ENCODE results near the gene MELTF. TPM values are rescaled to one million over a fixed set of nuclear protein-coding genes. Genes with fewer than 3 reads are reported as not detected.

MELTF gene
- total and polyA plus RNA-seq, 12 donors: 0.47 to 11.3 (median 1.4) TPM; not detected in 1

DNA sequence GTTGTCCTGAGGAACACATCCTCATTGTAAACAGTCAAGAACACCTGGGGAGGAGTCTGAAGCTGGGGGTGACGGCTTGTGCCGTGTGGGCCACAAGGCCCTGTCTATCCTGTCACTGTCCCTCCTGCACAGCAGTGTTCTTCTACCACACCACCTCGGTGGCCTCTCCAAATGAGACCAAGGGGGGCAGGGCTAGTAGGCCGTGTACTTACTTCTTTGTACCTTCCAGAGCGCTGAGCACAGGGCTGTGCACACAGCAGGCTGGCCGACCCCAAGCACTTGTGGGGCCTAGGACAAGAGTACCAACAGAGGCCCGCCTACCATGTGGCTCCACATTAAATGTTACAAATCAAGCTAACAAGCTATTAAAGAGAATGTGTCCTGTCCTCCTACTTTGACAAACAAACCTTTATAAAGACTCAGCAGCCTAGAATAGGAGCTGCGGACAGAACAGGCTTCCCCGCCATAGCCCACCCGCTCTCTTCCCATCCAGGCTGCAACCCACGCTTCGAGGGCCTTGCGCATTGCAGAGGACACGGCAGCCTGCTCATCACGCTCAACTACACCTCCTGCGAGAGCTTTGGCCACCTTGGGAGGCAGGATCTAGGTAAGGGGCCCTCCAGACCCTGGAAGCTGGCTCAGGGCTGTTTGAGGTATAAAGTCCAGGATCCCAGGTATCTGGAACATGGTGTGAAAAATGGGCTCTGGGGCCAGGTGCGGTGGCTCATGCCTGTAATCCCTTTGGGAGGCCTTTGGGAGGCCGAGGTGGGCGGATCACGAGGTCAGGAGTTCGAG lies 30.5 kb downstream of the MELTF start:
- Histone ChIP-seq H3K27me3 (no peaks in the 10 kb centered on the region), H3K4me3 (no peak overlapping the region), H3K27ac (no peak overlapping the region), H3K4me1 (replicated peaks in 1 of 2) (peaks cover 0 to 3% of the 10 kb centered on the region in 2 donors), H3K9me3 (replicated peaks in 1 of 3) (no peaks in the 10 kb centered on the region), H3K36me3 (replicated peaks in 1 of 2) (no peaks in the 10 kb centered on the region)
- TF ChIP-seq POLR2A (IDR thresholded peaks at IDR 0.05): no peak
- TF ChIP-seq, protein P1, sequence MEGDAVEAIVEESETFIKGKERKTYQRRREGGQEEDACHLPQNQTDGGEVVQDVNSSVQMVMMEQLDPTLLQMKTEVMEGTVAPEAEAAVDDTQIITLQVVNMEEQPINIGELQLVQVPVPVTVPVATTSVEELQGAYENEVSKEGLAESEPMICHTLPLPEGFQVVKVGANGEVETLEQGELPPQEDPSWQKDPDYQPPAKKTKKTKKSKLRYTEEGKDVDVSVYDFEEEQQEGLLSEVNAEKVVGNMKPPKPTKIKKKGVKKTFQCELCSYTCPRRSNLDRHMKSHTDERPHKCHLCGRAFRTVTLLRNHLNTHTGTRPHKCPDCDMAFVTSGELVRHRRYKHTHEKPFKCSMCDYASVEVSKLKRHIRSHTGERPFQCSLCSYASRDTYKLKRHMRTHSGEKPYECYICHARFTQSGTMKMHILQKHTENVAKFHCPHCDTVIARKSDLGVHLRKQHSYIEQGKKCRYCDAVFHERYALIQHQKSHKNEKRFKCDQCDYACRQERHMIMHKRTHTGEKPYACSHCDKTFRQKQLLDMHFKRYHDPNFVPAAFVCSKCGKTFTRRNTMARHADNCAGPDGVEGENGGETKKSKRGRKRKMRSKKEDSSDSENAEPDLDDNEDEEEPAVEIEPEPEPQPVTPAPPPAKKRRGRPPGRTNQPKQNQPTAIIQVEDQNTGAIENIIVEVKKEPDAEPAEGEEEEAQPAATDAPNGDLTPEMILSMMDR (IDR thresholded peaks at IDR 0.05): no peak
- no peak for DNase-seq
- intact Hi-C loops (cut with DNase I): no loop called here
- WGBS, 4 donors: 86 to 93% (median 88%) methylated on average over 20 to 21 of the region's 21 CpGs

DNA sequence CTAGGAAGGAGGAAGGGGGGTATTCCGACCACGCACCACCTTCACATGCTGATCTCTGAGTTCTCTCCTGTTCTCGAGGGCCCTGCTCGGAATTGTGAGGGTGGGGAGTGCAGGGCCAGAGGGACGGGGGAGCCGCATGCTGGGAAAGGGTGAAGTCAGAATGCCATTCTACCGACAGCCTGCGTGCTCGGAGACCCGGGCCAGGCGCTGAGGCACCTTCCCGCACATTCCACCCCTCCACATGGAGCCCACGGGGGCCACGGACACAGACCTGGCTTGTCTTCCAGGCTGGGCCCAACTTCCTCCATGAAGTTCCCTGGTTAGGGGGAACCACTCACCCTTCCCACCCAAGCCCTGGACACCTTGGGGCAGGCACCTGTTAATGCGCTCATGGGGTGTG lies 32.3 kb downstream of the MELTF start:
- DNase-seq: no peak
- no peaks in the 10 kb centered on the region for H3K36me3 ChIP-seq (replicated peaks in 1 of 2)
- H3K27ac ChIP-seq: no peak overlapping the region
- no peaks in the 10 kb centered on the region for H3K4me1 ChIP-seq (replicated peaks in 1 of 2)
- TF ChIP-seq POLR2A (IDR thresholded peaks at IDR 0.05): no peak
- TF ChIP-seq, protein P1 (IDR thresholded peaks at IDR 0.05): no peak
- no peaks in the 10 kb centered on the region for H3K27me3 ChIP-seq
- WGBS, 4 donors: 96 to 99% (median 96%) methylated on average over 9 to 15 of the region's 15 CpGs
- no peak overlapping the region for H3K4me3 ChIP-seq
- no peaks in the 10 kb centered on the region for H3K9me3 ChIP-seq (replicated peaks in 1 of 3)
- intact Hi-C loops (cut with DNase I): no loop called here

DNA sequence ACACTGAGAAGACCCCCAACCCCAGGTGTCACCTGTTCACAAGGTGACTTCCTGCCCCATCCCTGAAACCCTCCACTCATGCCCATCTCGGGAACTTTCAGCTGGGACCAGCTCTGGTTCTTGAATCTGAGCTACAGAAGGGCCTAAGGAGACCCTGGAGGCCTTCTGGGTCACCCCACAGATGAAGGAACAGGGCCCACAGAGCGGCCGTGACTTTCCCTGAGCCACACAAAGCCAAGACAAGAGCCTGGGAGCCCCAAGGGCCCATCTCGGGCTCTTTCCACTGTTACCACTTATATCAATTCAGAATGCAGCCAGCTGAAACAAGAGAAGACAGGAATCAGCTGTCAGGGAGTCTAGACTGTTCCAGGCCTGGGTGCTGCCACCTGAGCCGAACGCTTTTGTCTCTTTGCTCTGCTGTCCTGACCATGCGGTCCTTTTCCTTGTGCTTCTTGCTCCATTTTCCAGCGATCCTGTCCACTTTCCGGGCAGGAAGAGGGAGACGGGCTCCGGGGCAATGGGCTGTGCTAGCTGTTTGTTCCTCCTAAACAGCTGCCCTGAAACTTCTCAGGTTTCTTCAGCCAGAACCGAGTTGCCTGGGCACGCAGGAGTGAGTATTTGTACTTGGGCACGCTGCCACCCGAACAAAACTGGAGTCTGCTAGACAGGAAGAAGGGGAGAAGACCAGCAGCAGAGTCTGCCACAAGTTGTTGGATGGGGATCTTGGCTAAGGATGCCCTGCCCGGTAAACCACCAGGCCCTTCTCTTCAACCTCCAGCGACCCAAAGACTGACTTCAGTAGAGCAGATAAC lies 33.0 kb downstream of the MELTF start:
- DNase-seq: no peak
- H3K27ac ChIP-seq: no peak overlapping the region
- H3K9me3 ChIP-seq (replicated peaks in 1 of 3): no peaks in the 10 kb centered on the region
- H3K4me1 ChIP-seq (replicated peaks in 1 of 2): no peaks in the 10 kb centered on the region
- WGBS, 4 donors: 86 to 94% (median 87%) methylated on average over 15 to 17 of the region's 17 CpGs
- no peak overlapping the region for H3K4me3 ChIP-seq
- no peaks in the 10 kb centered on the region for H3K36me3 ChIP-seq (replicated peaks in 1 of 2)
- H3K27me3 ChIP-seq: no peaks in the 10 kb centered on the region
- TF ChIP-seq POLR2A (IDR thresholded peaks at IDR 0.05): no peak
- TF ChIP-seq, protein P1 (IDR thresholded peaks at IDR 0.05): no peak
- intact Hi-C loops (cut with DNase I): no loop called here

DNA sequence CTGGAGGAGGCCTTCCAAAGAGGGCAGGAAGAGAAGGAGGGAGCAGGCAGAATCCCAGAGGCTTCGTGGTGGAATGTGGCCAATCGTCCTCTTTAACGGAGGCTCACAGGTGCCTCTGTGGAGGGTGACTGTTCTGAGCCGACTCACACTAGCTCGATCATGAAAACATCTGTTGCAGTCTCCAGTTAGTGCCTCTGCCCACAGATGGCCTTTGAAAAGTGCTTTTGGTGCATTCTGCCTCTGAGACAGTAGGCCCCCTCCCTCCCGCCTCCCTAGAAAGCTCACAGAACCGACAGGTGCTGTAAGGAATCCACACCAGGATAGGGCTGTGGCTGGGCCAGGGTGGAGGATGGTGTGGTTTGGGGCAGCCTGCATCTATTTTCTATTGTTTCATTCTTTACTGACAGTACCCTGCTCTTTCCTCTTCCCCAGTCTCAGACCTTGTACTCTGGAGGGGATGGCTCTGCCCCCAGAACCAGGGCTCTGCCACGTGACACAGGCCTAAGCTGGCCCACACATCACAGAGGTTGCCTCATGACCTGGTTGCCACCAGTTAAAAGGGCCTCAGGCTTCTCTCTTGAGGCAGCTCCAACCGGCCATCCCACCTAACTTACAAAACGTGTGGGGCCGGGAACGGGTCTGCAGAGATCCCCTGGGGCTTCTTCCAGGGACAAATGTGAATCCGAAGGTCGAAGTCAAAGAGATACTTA lies 33.8 kb downstream of the MELTF start:
- intact Hi-C loops (cut with DNase I): no loop called here
- no peak overlapping the region for H3K27ac ChIP-seq
- TF ChIP-seq, protein P1 (IDR thresholded peaks at IDR 0.05): no peak
- no peaks in the 10 kb centered on the region for H3K27me3 ChIP-seq
- WGBS, 4 donors: 85 to 93% (median 86%) methylated on average over 8 to 14 of the region's 14 CpGs
- no peaks in the 10 kb centered on the region for H3K9me3 ChIP-seq (replicated peaks in 1 of 3)
- no peaks in the 10 kb centered on the region for H3K4me1 ChIP-seq (replicated peaks in 1 of 2)
- no peak overlapping the region for H3K4me3 ChIP-seq
- DNase-seq: no peak
- H3K36me3 ChIP-seq (replicated peaks in 1 of 2): no peaks in the 10 kb centered on the region

Measured in adrenal gland (tissue), 12 donors.